Gastrocnemius medialis (tissue), 4 donors: ENCODE measurements around the gene EAF2.
"Not testable (repeated sequence)": the region's sequence is repeated elsewhere in the genome, so short reads cannot be mapped to it uniquely, and the experiment has no call there.

ENCODE experiments used
- POLR2A ChIP-seq, 2 donors: fragments of 450-650 bp; IDR thresholded peaks; one replicate each; pipeline ENCODE4 v1.6.1; 2017; ENCODE audit warnings: antibody characterized with exemption in 2 of 2, mild to moderate bottlenecking in 2 of 2, moderate library complexity in 2 of 2
- TF ChIP-seq, protein P1 (sequence below), 5 experiments: fragments of 450-650 bp in 3 of 5; fragments of 200-600 bp in 2 of 5; sonication (generic) in 2 of 5; IDR thresholded peaks in 4 of 5; conservative IDR thresholded peaks in 1 of 5; 1 replicate in 4 of 5; 2 replicates in 1 of 5; pipeline ENCODE4 v1.5.1; 2016 to 2019; ENCODE audit warnings: antibody characterized with exemption in 5 of 5, mild to moderate bottlenecking in 3 of 5, moderate library complexity in 3 of 5

DNA sequence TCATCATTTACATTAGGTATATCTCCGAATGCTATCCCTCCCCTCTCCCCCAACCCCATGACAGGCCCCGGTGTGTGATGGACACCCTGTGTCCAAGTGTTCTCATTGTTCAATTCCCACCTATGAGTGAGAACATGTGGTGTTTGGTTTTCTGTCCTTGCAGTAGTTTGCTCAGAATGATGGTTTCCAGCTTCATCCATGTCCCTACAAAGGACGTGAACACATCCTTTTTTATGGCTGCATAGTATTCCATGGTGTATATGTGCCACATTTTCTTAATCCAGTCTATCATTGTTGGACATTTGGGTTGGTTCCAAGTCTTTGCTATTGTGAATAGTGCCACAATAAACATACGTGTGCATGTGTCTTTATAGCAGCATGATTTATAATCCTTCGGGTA lies 22.8 kb downstream of the EAF2 start:
- not testable (repeated sequence) for TF ChIP-seq POLR2A (IDR thresholded peaks at IDR 0.05)
- TF ChIP-seq, protein P1, sequence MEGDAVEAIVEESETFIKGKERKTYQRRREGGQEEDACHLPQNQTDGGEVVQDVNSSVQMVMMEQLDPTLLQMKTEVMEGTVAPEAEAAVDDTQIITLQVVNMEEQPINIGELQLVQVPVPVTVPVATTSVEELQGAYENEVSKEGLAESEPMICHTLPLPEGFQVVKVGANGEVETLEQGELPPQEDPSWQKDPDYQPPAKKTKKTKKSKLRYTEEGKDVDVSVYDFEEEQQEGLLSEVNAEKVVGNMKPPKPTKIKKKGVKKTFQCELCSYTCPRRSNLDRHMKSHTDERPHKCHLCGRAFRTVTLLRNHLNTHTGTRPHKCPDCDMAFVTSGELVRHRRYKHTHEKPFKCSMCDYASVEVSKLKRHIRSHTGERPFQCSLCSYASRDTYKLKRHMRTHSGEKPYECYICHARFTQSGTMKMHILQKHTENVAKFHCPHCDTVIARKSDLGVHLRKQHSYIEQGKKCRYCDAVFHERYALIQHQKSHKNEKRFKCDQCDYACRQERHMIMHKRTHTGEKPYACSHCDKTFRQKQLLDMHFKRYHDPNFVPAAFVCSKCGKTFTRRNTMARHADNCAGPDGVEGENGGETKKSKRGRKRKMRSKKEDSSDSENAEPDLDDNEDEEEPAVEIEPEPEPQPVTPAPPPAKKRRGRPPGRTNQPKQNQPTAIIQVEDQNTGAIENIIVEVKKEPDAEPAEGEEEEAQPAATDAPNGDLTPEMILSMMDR (IDR thresholded peaks at IDR 0.05 in 4 of 5, conservative IDR thresholded peaks at IDR 0.05 in 1 of 5), result not testable (repeated sequence)
